H1 (cell line): ENCODE measurements around the gene NOS3. TPM values are rescaled to one million over a fixed set of nuclear protein-coding genes. Genes with fewer than 3 reads are reported as not detected.

Source experiments
- CTCF ChIA-PET: fragments of 300-600 bp; sonication (Branson Sonifier 250); formaldehyde crosslinking; loops from one replicate; lab custom pipeline; 2021; ENCODE audit not compliant: partially characterized antibody; lab: Charles Lee
- POLR2A ChIA-PET: fragments of 300-600 bp; sonication (Branson Sonifier 250); formaldehyde crosslinking; loops from one replicate; lab custom pipeline; 2021; ENCODE audit warnings: inconsistent platforms; ENCODE audit not compliant: partially characterized antibody; lab: Charles Lee
- DNase-seq, 2 experiments: peaks; one replicate each; pipeline versions ENCODE4 v3.0.0 to v3.0.0-alpha.2; 2010 to 2022; ENCODE audit warnings: low spot score in 2 of 2, low read depth in 1 of 2, mixed read lengths in 1 of 2
- FAIRE-seq: peaks from 2 replicates; lab custom pipeline; 2011; peaks lifted over from hg19 to GRCh38; lab: Jason Lieb, UNC
- H2AFZ ChIP-seq: 2 replicates; pipeline ENCODE4 v1.8.1; 2012; ENCODE audit warnings: low read length, inconsistent platforms
- H2AK5ac ChIP-seq: 2 replicates; pipeline ENCODE4 v1.6.1; 2013; ENCODE audit warnings: low read depth, low read length
- H2BK120ac ChIP-seq: replicated peaks from 2 replicates; pipeline ENCODE3; 2013; ENCODE audit warnings: low read depth, low read length, inconsistent platforms
- H2BK12ac ChIP-seq: 2 replicates; pipeline ENCODE4 v1.6.1; 2013; ENCODE audit warnings: low read depth, low read length
- H2BK15ac ChIP-seq: 2 replicates; pipeline ENCODE4 v1.6.1; 2013; ENCODE audit warnings: low read length
- H2BK20ac ChIP-seq: 2 replicates; pipeline ENCODE4 v1.6.1; 2013; ENCODE audit warnings: low read length
- H2BK5ac ChIP-seq: 2 replicates; pipeline ENCODE4 v1.6.1; 2013; ENCODE audit warnings: low read depth, low read length
- H3K14ac ChIP-seq: 2 replicates; pipeline ENCODE4 v1.6.1; 2013; ENCODE audit warnings: inconsistent platforms; ENCODE audit not compliant: insufficient read length
- H3K18ac ChIP-seq: 2 replicates; pipeline ENCODE4 v1.6.1; 2013; ENCODE audit warnings: low read length; ENCODE audit errors: extremely low read depth
- H3K23ac ChIP-seq: 2 replicates; pipeline ENCODE4 v1.6.1; 2013; ENCODE audit warnings: inconsistent platforms; ENCODE audit not compliant: insufficient read length
- H3K23me2 ChIP-seq: 2 replicates; pipeline ENCODE4 v1.6.1; 2013; ENCODE audit warnings: low read depth, low read length
- H3K27ac ChIP-seq: 2 replicates; pipeline ENCODE4 v1.6.1; 2011; ENCODE audit warnings: low read depth, low read length, inconsistent platforms
- H3K27me3 ChIP-seq, 4 experiments: replicated peaks in 1 of 4; 1 replicate in 1 of 4; 2 replicates in 3 of 4; pipeline versions ENCODE4 v1.6.1 to v1.8.1; 2011 to 2013; ENCODE audit warnings: low read length in 3 of 4, mild to moderate bottlenecking in 3 of 4, inconsistent platforms in 2 of 4, mixed read lengths in 2 of 4, moderate library complexity in 1 of 4; ENCODE audit not compliant: control insufficient read depth in 3 of 4, insufficient read depth in 3 of 4; ENCODE audit errors: extremely low read depth in 1 of 4
- H3K36me3 ChIP-seq, 4 experiments: 2 replicates each; pipeline versions ENCODE4 v1.6.1 to v1.8.1; 2011 to 2013; ENCODE audit warnings: mild to moderate bottlenecking in 4 of 4, low read length in 3 of 4, moderate library complexity in 2 of 4, control low read depth in 1 of 4, inconsistent platforms in 1 of 4; ENCODE audit not compliant: insufficient read depth in 4 of 4, control insufficient read depth in 2 of 4
- H3K4ac ChIP-seq: replicated peaks from 2 replicates; pipeline ENCODE3; 2013; ENCODE audit warnings: low read length, low read depth, mixed read lengths, inconsistent platforms; ENCODE audit not compliant: insufficient read length
- H3K4me1 ChIP-seq, 4 experiments: replicated peaks in 1 of 4; 1 replicate in 1 of 4; 2 replicates in 3 of 4; pipeline versions ENCODE4 v1.6.1 to v1.8.1; 2011 to 2013; ENCODE audit warnings: low read length in 3 of 4, inconsistent platforms in 2 of 4, mixed read lengths in 1 of 4; ENCODE audit not compliant: insufficient read depth in 4 of 4, control insufficient read depth in 3 of 4
- H3K4me2 ChIP-seq, 2 experiments: 2 replicates each; pipeline versions ENCODE4 v1.6.1 to v1.8.1; 2011 to 2013; ENCODE audit warnings: low read depth in 2 of 2, low read length in 2 of 2, control low read depth in 1 of 2, inconsistent platforms in 1 of 2, mild to moderate bottlenecking in 1 of 2; ENCODE audit not compliant: insufficient read depth in 1 of 2
- H3K4me3 ChIP-seq, 4 experiments: fragments of 200-600, 300-600 bp in 1 of 4; sonication (generic), shearing (Covaris generic), sonication (Bioruptor Twin) in 1 of 4; 2 replicates each; pipeline versions ENCODE4 v1.5.1 to v1.8.1; 2011 to 2016; ENCODE audit warnings: low read length in 4 of 4, low read depth in 3 of 4, control low read depth in 2 of 4, inconsistent platforms in 2 of 4, mild to moderate bottlenecking in 2 of 4, mixed read lengths in 1 of 4, moderate library complexity in 1 of 4; ENCODE audit not compliant: insufficient read depth in 2 of 4; ENCODE audit errors: extremely low read depth in 1 of 4
- H3K56ac ChIP-seq: replicated peaks from 2 replicates; pipeline ENCODE3; 2013; ENCODE audit warnings: low read depth, mild to moderate bottlenecking, mixed read lengths, low read length, inconsistent platforms; ENCODE audit not compliant: insufficient read length
- H3K79me1 ChIP-seq: 2 replicates; pipeline ENCODE4 v1.6.1; 2013; ENCODE audit warnings: low read depth, low read length, control low read depth
- H3K79me2 ChIP-seq, 2 experiments: 2 replicates each; pipeline versions ENCODE4 v1.6.1 to v1.8.1; 2012 to 2013; ENCODE audit warnings: low read length in 2 of 2, mild to moderate bottlenecking in 2 of 2, inconsistent platforms in 1 of 2; ENCODE audit not compliant: insufficient read depth in 2 of 2, control insufficient read depth in 1 of 2
- H3K9ac ChIP-seq, 4 experiments: replicated peaks in 1 of 4; 1 replicate in 1 of 4; 2 replicates in 3 of 4; pipeline versions ENCODE4 v1.6.1 to v1.8.1; 2011 to 2013; ENCODE audit warnings: low read depth in 3 of 4, low read length in 3 of 4, control low read depth in 2 of 4, mild to moderate bottlenecking in 2 of 4, moderate library complexity in 2 of 4, inconsistent platforms in 1 of 4; ENCODE audit errors: extremely low read depth in 1 of 4
- H3K9me3 ChIP-seq, 2 experiments: 2 replicates each; pipeline versions ENCODE4 v1.6.1 to v1.8.1; 2012 to 2013; ENCODE audit warnings: mild to moderate bottlenecking in 2 of 2, moderate library complexity in 2 of 2, control low read depth in 1 of 2, inconsistent platforms in 1 of 2, low read depth in 1 of 2, low read length in 1 of 2, mixed read lengths in 1 of 2; ENCODE audit not compliant: insufficient read depth in 2 of 2
- H4K20me1 ChIP-seq, 2 experiments: replicated peaks in 1 of 2; 2 replicates each; pipeline versions ENCODE3 to v1.8.1; 2011 to 2013; ENCODE audit warnings: inconsistent platforms in 2 of 2, low read length in 2 of 2, mild to moderate bottlenecking in 1 of 2; ENCODE audit not compliant: insufficient read depth in 2 of 2, control insufficient read depth in 1 of 2
- H4K5ac ChIP-seq: 2 replicates; pipeline ENCODE4 v1.6.1; 2013; ENCODE audit warnings: low read length, low read depth, mixed read lengths, inconsistent platforms; ENCODE audit not compliant: insufficient read length
- H4K8ac ChIP-seq: 2 replicates; pipeline ENCODE4 v1.8.0; 2013; ENCODE audit warnings: mild to moderate bottlenecking, moderate library complexity, low read length, inconsistent platforms; ENCODE audit not compliant: insufficient read depth; ENCODE audit errors: extremely low read depth
- H4K91ac ChIP-seq: replicated peaks from 2 replicates; pipeline ENCODE3; 2013; ENCODE audit warnings: low read length, mixed read lengths, inconsistent platforms; ENCODE audit not compliant: insufficient read length
- CBX5 ChIP-seq: fragments of 300-800, 300-1000 bp; sonication (generic); IDR thresholded peaks from 2 replicates; pipeline ENCODE4 v1.7.1; 2016; ENCODE audit warnings: antibody characterized with exemption, low read length, low read depth
- CEBPB ChIP-seq: IDR thresholded peaks from 2 replicates; pipeline ENCODE4 v1.6.1; 2012; ENCODE audit warnings: low read depth, low read length
- CHD2 ChIP-seq: IDR thresholded peaks from 2 replicates; pipeline ENCODE4 v1.6.1; 2012; ENCODE audit warnings: low read length, improper control_type of control experiment
- HDAC6 ChIP-seq: IDR thresholded peaks from one replicate; pipeline ENCODE4 v1.7.1; 2012; ENCODE audit warnings: low read depth, mild to moderate bottlenecking, inconsistent platforms, low read length, moderate library complexity
- JUN ChIP-seq: IDR thresholded peaks from 2 replicates; pipeline ENCODE4 v1.6.1; 2011; ENCODE audit warnings: low read depth, mild to moderate bottlenecking, improper control_type of control experiment, low read length
- NRF1 ChIP-seq: IDR thresholded peaks from 2 replicates; pipeline ENCODE4 v1.6.1; 2011; ENCODE audit warnings: mild to moderate bottlenecking, low read depth, low read length, improper control_type of control experiment
- POLR2A ChIP-seq, 2 experiments: IDR thresholded peaks; 1 replicate in 1 of 2; 2 replicates in 1 of 2; pipeline ENCODE4 v1.6.1; 2011; ENCODE audit warnings: low read depth in 2 of 2, low read length in 2 of 2, mild to moderate bottlenecking in 2 of 2; ENCODE audit errors: control extremely low read depth in 1 of 2
- RFX5 ChIP-seq: IDR thresholded peaks from 2 replicates; pipeline ENCODE4 v1.6.1; 2011; ENCODE audit warnings: low read depth, low read length, improper control_type of control experiment, borderline replicate concordance
- SAP30 ChIP-seq: fragments of 300-600 bp; sonication (generic); IDR thresholded peaks from 2 replicates; pipeline ENCODE4 v1.7.1; 2012; ENCODE audit warnings: low read length, moderate library complexity, mild to moderate bottlenecking, inconsistent platforms; ENCODE audit not compliant: insufficient read depth, insufficient replicate concordance
- SIN3A ChIP-seq, 2 experiments: IDR thresholded peaks in 1 of 2; conservative IDR thresholded peaks in 1 of 2; 2 replicates each; pipeline ENCODE4 v1.6.1; 2011 to 2012; ENCODE audit warnings: low read length in 2 of 2, improper control_type of control experiment in 1 of 2, low read depth in 1 of 2, mild to moderate bottlenecking in 1 of 2
- SIRT6 ChIP-seq: IDR thresholded peaks from one replicate; pipeline ENCODE4 v1.7.1; 2012; ENCODE audit warnings: low read length, inconsistent platforms
- SP2 ChIP-seq: IDR thresholded peaks from 2 replicates; pipeline ENCODE4 v1.6.1; 2012; ENCODE audit warnings: mild to moderate bottlenecking, low read length, inconsistent platforms
- SP4 ChIP-seq: IDR thresholded peaks from 2 replicates; pipeline ENCODE4 v1.6.1; 2012; ENCODE audit warnings: low read length, inconsistent platforms
- TAF1 ChIP-seq: IDR thresholded peaks from 2 replicates; pipeline ENCODE4 v1.6.1; 2011; ENCODE audit warnings: mild to moderate bottlenecking, low read depth, low read length
- WGBS, 2 experiments: shearing (Covaris generic) in 1 of 2; methylation state at CpG; one replicate each; pipeline versions ENCODE4 v1.1.6 to v1.1.7; 2013 to 2015; ENCODE audit warnings: low lambda C conversion rate in 2 of 2, mixed read lengths in 2 of 2, inconsistent platforms in 1 of 2, low coverage in 1 of 2, missing lambda C conversion rate in 1 of 2; ENCODE audit not compliant: insufficient replicate concordance in 2 of 2, insufficient coverage in 1 of 2, insufficient read length in 1 of 2; ENCODE audit errors: extremely low coverage in 1 of 2, missing lambda C conversion rate in 1 of 2; 5-methylcytosine and 5-hydroxymethylcytosine counted together
- polyA plus RNA-seq, 7 experiments: library from polyadenylated mRNA; depleted of rRNA in 3 of 7; stranded (reverse) in 5 of 7; unstranded in 2 of 7; fragments of >200 nt in 5 of 7; fragments of 200-250 nt in 2 of 7; gene quantifications; 1 replicate in 5 of 7; 2 replicates in 1 of 7; 4 replicates in 1 of 7; pipeline versions ENCODE4 v1.2.1 to v1.2.3, GENCODE V29; 2011 to 2013; ENCODE audit warnings: missing spikeins in 2 of 7, mixed read lengths in 2 of 7
- total RNA-seq: library from RNA; stranded (reverse); fragmentation: NEBNext Ultra II Directional; extraction: Animal tissue kit (Norgen Biotek cat#: 25700); gene quantifications from 2 replicates; pipeline ENCODE4 v1.2.1, GENCODE V29; 2021
- TF ChIP-seq, protein P1 (sequence below): IDR thresholded peaks from 2 replicates; pipeline ENCODE4 v1.6.1; 2012; ENCODE audit warnings: inconsistent platforms

NOS3 gene
- total and polyA plus RNA-seq, 2 of the 8 experiments (the other 6 are each of a cell fraction or from before 2014, with no cell fraction given), result 4.4 to 16.2 TPM

DNA sequence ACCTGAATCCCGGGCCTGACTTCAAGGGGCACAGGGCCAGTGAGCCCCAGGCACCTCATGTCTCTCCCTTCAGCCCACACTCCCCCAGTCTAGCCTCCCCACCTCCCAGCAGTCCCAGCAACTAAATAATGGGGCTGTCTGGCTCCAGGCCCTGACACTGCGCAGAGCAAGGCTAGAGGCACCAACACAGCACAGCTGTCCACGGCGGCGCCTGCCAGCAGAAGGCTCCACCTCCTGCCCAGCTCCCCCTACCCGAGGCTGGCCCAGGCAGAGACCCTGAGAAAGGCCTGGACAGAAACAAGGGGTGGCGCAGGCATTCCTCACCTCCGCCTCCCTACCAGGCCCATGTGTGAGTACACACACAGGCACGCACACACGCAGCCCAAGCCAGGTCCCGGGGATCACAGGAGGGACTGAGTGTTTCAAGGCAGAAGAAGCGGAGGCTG, 18.8 kb upstream of the NOS3 start:
- Histone ChIP-seq H3K56ac (no peak overlapping the region), H3K23ac (no peak overlapping the region), H3K23me2 (peaks cover 11% of the 10 kb centered on the region), H2BK120ac (no peak overlapping the region), H4K20me1 (peaks cover under 1 to 5% of the 10 kb centered on the region in 2 experiments), H3K27me3 (peaks cover 0 to 16% (median 14%) of the 10 kb centered on the region in 4 experiments; a peak in 6 of 7 replicates), H2BK5ac (peak overlapping the region; percentile 44; the same call in 1 of the 2 replicates), H3K4me3 (no peak overlapping the region), H3K9ac (no peak overlapping the region), H2AK5ac (no peak overlapping the region), H3K27ac (no peak overlapping the region), H3K4me1 (peaks cover 5 to 41% (median 35%) of the 10 kb centered on the region in 4 experiments), H4K5ac (no peak overlapping the region), H3K79me1 (no peaks in the 10 kb centered on the region; the same call in 1 of the 2 replicates), H3K79me2 (no peaks in the 10 kb centered on the region), H3K4me2 (no peak overlapping the region), H4K91ac (peak overlapping the region; percentile 46), H3K4ac (no peak overlapping the region), H2BK20ac (no peak overlapping the region), H3K36me3 (no peaks in the 10 kb centered on the region), H2BK15ac (peak overlapping the region; percentile 81; the same call in 1 of the 2 replicates), H3K9me3 (no peaks in the 10 kb centered on the region), H3K18ac (no peak overlapping the region), H3K14ac (no peak overlapping the region), H4K8ac (no peak overlapping the region; the same call in 1 of the 2 replicates), H2AFZ (no peak overlapping the region), H2BK12ac (peak overlapping the region; percentile 90; the same call in 1 of the 2 replicates)
- FAIRE-seq (no peak), DNase-seq (no peak)
- ChIA-PET POLR2A (interaction anchor here (1.2 to 1.8 kb wide), 2 partner anchors 9 to 12 kb away, joined by 3 to 5 read pairs; no protein-coding TSS in a partner anchor), CTCF (interaction anchor here (2.4 to 27.0 kb wide), 4 partner anchors 2 to 37 kb away, joined by 17 to 797 read pairs (median 416); partner anchors contain the start of genes KCNH2 and NOS3)
- 87% methylated on average over 12 of the region's 12 CpGs; no CpG with 5 or more reads in 1 of the 2 experiments for WGBS, 2 experiments
- TF ChIP-seq SIN3A (conservative IDR thresholded peaks at IDR 0.05 in 1 of 2, IDR thresholded peaks at IDR 0.05 in 1 of 2; ENCODE audit: low read depth in 1 of 2, low read length in 2 of 2) (no peak), CEBPB (no peak), SP4 (no peak), RFX5 (no peak), SIRT6 (no peak), CHD2 (no peak), HDAC6 (no peak), JUN (no peak), SAP30 (no peak), TAF1 (no peak), CBX5 (no peak), SP2 (no peak), NRF1 (no peak), POLR2A (IDR thresholded peaks at IDR 0.05; ENCODE audit: control extremely low read depth in 1 of 2, low read depth in 2 of 2, low read length in 2 of 2) (no peak)
- TF ChIP-seq, protein P1, sequence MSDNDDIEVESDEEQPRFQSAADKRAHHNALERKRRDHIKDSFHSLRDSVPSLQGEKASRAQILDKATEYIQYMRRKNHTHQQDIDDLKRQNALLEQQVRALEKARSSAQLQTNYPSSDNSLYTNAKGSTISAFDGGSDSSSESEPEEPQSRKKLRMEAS, result no peak
